Measurements from ENCODE around the gene PRIM1. TPM values are rescaled to one million over a fixed set of nuclear protein-coding genes. Genes with fewer than 3 reads are reported as not detected.
A peak's percentile ranks its signal among the peaks of the same experiment; 100 is the strongest.

The PRIM1 gene
- total RNA-seq (2021; fragmentation: NEBNext Ultra II Directional; extraction: Animal tissue kit (Norgen Biotek cat#: 25700)): 52.4 and 57.9 TPM in 2 replicates
- 38.6 and 61.9 TPM in 2 replicates for polyA plus RNA-seq (2011; rRNA removed)
- 52.7 TPM for polyA plus RNA-seq (2011; cell fraction: cytosol; rRNA removed)
- 17.3 TPM for polyA plus RNA-seq (2011; cell fraction: nucleus; rRNA removed)
- polyA plus RNA-seq (2012, experiment 1 of 2): 42.6 to 56.6 TPM (median 47.7 TPM) in 4 replicates
- 14.2 TPM for polyA plus RNA-seq (2012, experiment 2 of 2)
- 52.6 TPM for polyA plus RNA-seq (2013, experiment 1 of 2)
- 53.4 TPM for polyA plus RNA-seq (2013, experiment 2 of 2)
- polyA minus RNA-seq (2011; rRNA and poly(A)+ RNA removed): 50.7 and 84.2 TPM in 2 replicates
- polyA minus RNA-seq (2011; cell fraction: cytosol; rRNA and poly(A)+ RNA removed): 28.2 TPM
- 54.4 TPM for polyA minus RNA-seq (2011; cell fraction: nucleus; rRNA and poly(A)+ RNA removed)
- long read RNA-seq, experiment 1, partial matches to known transcripts: 13 of 43 reads
- long read RNA-seq, experiment 1, other reads (novel, unspliced or antisense): 29 of 43 reads
- long read RNA-seq, experiment 2, transcript PRIM1-201 (13 exons, 1,393 nt): major isoform, 37 of 58 reads
- long read RNA-seq, experiment 2, partial matches to known transcripts: 2 of 58 reads
- long read RNA-seq, experiment 2, other reads (novel, unspliced or antisense): 18 of 58 reads

DNA sequence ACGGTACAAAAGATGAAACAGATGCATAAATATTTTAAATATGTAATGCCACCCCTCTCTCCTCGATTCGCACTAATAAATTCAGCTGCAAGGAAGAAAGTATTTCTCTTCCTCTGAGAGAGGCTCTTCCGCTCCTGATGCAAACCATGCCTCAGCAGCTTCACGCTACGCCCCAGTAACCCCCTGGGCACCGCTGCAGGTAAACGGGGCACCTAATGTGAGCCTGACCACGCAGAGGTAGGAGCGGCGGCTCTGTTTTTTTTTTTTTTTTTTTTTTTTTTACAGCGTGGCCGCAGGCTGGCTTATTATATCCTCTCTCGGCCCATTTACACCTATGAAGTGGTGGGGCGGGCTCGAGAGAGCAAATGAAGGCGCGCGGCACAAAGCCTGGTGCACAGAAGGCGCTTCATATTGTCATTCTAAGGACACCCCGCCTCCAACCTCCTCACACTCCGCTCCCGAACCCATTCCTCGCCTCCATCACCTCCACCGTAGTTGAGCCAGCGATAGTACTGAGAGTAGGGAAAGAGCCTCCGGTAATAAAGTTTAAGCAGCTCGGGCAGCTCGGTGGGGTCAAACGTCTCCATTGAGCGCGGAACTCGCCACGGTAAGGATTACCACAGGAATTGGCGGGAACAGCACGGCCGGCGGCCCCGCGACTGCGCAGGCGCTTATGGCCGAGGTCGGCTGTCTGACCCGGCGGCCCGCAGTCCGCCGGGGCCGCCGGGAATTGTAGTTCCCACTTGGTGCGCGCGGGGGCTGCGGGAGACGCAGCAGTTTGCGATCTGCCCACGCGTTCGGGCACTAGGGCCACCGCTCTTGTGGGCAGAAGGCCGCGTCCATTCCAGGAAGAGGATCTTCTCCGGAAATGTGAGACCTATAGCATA, at the start of gene PRIM1:
Gene PRIM1 (minus strand): TSS at position 612 of the 887 bp plus-strand sequence. CDS start 25 bp downstream, at position 587.
- CTCF ChIA-PET (ENCODE audit: partially characterized antibody): interaction anchor here (0.6 to 3.2 kb wide), 7 partner anchors 8 to 346 kb away, joined by 3 to 16 read pairs (median 4); no protein-coding TSS in a partner anchor
- H2BK5ac ChIP-seq (ENCODE audit: low read depth, low read length): peak within 1 kb of the TSS; percentile 98
- TF ChIP-seq GABPA (IDR thresholded peaks at IDR 0.05; ENCODE audit: borderline replicate concordance, insufficient read depth, low read length): peak; percentile 12; the same call in 1 of the 2 replicates
- peak; percentile 88 for TF ChIP-seq TAF7 (optimal IDR thresholded peaks at IDR 0.05; ENCODE audit: borderline replicate concordance, low read depth, low read length)
- TF ChIP-seq, protein P1, sequence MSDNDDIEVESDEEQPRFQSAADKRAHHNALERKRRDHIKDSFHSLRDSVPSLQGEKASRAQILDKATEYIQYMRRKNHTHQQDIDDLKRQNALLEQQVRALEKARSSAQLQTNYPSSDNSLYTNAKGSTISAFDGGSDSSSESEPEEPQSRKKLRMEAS (IDR thresholded peaks at IDR 0.05): peak; percentile 73
- TF ChIP-seq KDM4A (IDR thresholded peaks at IDR 0.05; ENCODE audit: low read depth, low read length, severe bottlenecking): peak; percentile 59
- TF ChIP-seq SP2 (IDR thresholded peaks at IDR 0.05; ENCODE audit: low read length): no peak
- peak in 1 of 2 experiments; percentile 95; a peak in 2 of 3 replicates for TF ChIP-seq POLR2A (IDR thresholded peaks at IDR 0.05; ENCODE audit: control extremely low read depth in 1 of 2, low read depth in 2 of 2, low read length in 2 of 2)
- peak; percentile 93 for TF ChIP-seq POLR2AphosphoS5 (IDR thresholded peaks at IDR 0.05; ENCODE audit: low read depth, low read length)

More for the DNA sequence above, at the start of gene PRIM1:
- FAIRE-seq: no peak
- H4K8ac ChIP-seq (ENCODE audit: extremely low read depth, insufficient read depth, low read length): peak within 1 kb of the TSS; percentile 99
- peak within 1 kb of the TSS; percentile 68 for H3K14ac ChIP-seq (ENCODE audit: insufficient read length)
- peak; percentile 64 to 94 for DNase-seq (ENCODE audit: low read depth in 1 of 2, low spot score in 2 of 2)
- H2BK12ac ChIP-seq (ENCODE audit: low read depth, low read length): peak within 1 kb of the TSS; percentile 96
- H2AK5ac ChIP-seq (ENCODE audit: low read depth, low read length): no peak within 1 kb of the TSS
- H2BK20ac ChIP-seq (ENCODE audit: low read length): no peak within 1 kb of the TSS
- H3K18ac ChIP-seq (ENCODE audit: extremely low read depth, low read length): peak within 1 kb of the TSS; percentile 95
- peak within 1 kb of the TSS; percentile 87 for H2BK120ac ChIP-seq (replicated peaks; ENCODE audit: low read depth, low read length)
- peaks cover 0 to 4% (median 0%) of the 10 kb centered on the region in 4 experiments; a peak in 2 of 7 replicates for H3K4me1 ChIP-seq (replicated peaks in 1 of 4; ENCODE audit: control insufficient read depth in 3 of 4, insufficient read depth in 4 of 4, low read length in 3 of 4)
- no peaks in the 10 kb centered on the region for H3K79me1 ChIP-seq (ENCODE audit: low read depth, low read length)
- peak within 1 kb of the TSS; percentile 63 to 81 for H3K4me2 ChIP-seq (ENCODE audit: insufficient read depth in 1 of 2, low read depth in 2 of 2, low read length in 2 of 2)
- peak within 1 kb of the TSS; percentile 98 for H3K27ac ChIP-seq (ENCODE audit: low read depth, low read length)
- peak within 1 kb of the TSS; percentile 96 to 100 (median 98) for H3K9ac ChIP-seq (replicated peaks in 1 of 4; ENCODE audit: extremely low read depth in 1 of 4, low read depth in 3 of 4, low read length in 3 of 4)
- peak within 1 kb of the TSS; percentile 91 for H4K91ac ChIP-seq (replicated peaks; ENCODE audit: insufficient read length, low read length)
- peak within 1 kb of the TSS; percentile 60 for H3K56ac ChIP-seq (replicated peaks; ENCODE audit: insufficient read length, low read depth, low read length)
- H4K5ac ChIP-seq (ENCODE audit: insufficient read length, low read depth, low read length): peak within 1 kb of the TSS; percentile 97
- no peaks in the 10 kb centered on the region for H3K27me3 ChIP-seq (replicated peaks in 1 of 4; ENCODE audit: control insufficient read depth in 3 of 4, extremely low read depth in 1 of 4, insufficient read depth in 3 of 4, low read length in 3 of 4)
- H3K4ac ChIP-seq (replicated peaks; ENCODE audit: insufficient read length, low read depth, low read length): peak within 1 kb of the TSS; percentile 94
- peaks cover 2 to 29% (median 15%) of the 10 kb centered on the region in 4 experiments; a peak in 5 of 8 replicates for H3K36me3 ChIP-seq (ENCODE audit: control insufficient read depth in 2 of 4, insufficient read depth in 4 of 4, low read length in 3 of 4)
- H3K23me2 ChIP-seq (ENCODE audit: low read depth, low read length): peaks cover 7% of the 10 kb centered on the region
- 1% methylated on average over 64 of the region's 64 CpGs; no CpG with 5 or more reads in 1 of the 2 experiments for WGBS, 2 experiments (ENCODE audit: extremely low coverage in 1 of 2, insufficient coverage in 1 of 2, insufficient read length in 1 of 2, insufficient replicate concordance in 2 of 2, low coverage in 1 of 2, low lambda C conversion rate in 2 of 2, missing lambda C conversion rate in 1 of 2)
- H4K20me1 ChIP-seq (replicated peaks in 1 of 2; ENCODE audit: control insufficient read depth in 1 of 2, insufficient read depth in 2 of 2, low read length in 2 of 2): peaks cover 0 to 3% of the 10 kb centered on the region in 2 experiments
- no peaks in the 10 kb centered on the region for H3K9me3 ChIP-seq (ENCODE audit: insufficient read depth in 2 of 2, low read depth in 1 of 2, low read length in 1 of 2)
- POLR2A ChIA-PET (ENCODE audit: partially characterized antibody): interaction anchor here (0.5 to 43.7 kb wide), 17 partner anchors 11 to 501 kb away, joined by 3 to 1406 read pairs (median 4); partner anchors contain the start of genes NACA, PTGES3, SPRYD4 and STAT6
- H2BK15ac ChIP-seq (ENCODE audit: low read length): no peak within 1 kb of the TSS
- H3K23ac ChIP-seq (ENCODE audit: insufficient read length): no peak within 1 kb of the TSS
- peak within 1 kb of the TSS; percentile 97 for H2AFZ ChIP-seq (ENCODE audit: low read length)
- H3K4me3 ChIP-seq (ENCODE audit: extremely low read depth in 1 of 4, insufficient read depth in 2 of 4, low read depth in 3 of 4, low read length in 4 of 4): peak within 1 kb of the TSS; percentile 70 to 95 (median 90)
- H3K79me2 ChIP-seq (ENCODE audit: control insufficient read depth in 1 of 2, insufficient read depth in 2 of 2, low read length in 2 of 2): peaks cover 0 to 10% of the 10 kb centered on the region in 2 experiments; a peak in 2 of 4 replicates
